ENCODE measurements around the gene DCD.

Gene DCD

GRCh38 chr12:54605138-54605970 is 42.8 kb downstream of the DCD start:
- no peak for DNase-seq

GRCh38 chr12:54604436-54604835 is 43.7 kb downstream of the DCD start:
- DNase-seq: no peak

GRCh38 chr12:54603872-54604271 is 44.3 kb downstream of the DCD start:
- DNase-seq: no peak

- DNase-seq: peak; percentile 15
Measured at GRCh38 chr12:54603173-54603814, 44.9 kb downstream of the DCD start.

- no peak for DNase-seq
Measured at GRCh38 chr12:54602661-54603060, 45.5 kb downstream of the DCD start.

- DNase-seq: no peak
Measured at GRCh38 chr12:54601841-54602240, 46.3 kb downstream of the DCD start.

GRCh38 chr12:54598970-54599369 is 49.2 kb downstream of the DCD start:
- DNase-seq: no peak

- no peak for DNase-seq
Measured at GRCh38 chr12:54596526-54596946, 51.6 kb downstream of the DCD start.

GRCh38 chr12:54595471-54595870 is 52.7 kb downstream of the DCD start:
- DNase-seq: no peak
